Measurements from ENCODE around the gene C9orf57. TPM values are rescaled to one million over a fixed set of nuclear protein-coding genes. Genes with fewer than 3 reads are reported as not detected.
A peak's percentile ranks its signal among the peaks of the same experiment; 100 is the strongest.
"Not testable (repeated sequence)": the region's sequence is repeated elsewhere in the genome, so short reads cannot be mapped to it uniquely, and the experiment has no call there.

C9orf57 gene
- total RNA-seq, 1 donor from 2014 or later, result not detected

DNA sequence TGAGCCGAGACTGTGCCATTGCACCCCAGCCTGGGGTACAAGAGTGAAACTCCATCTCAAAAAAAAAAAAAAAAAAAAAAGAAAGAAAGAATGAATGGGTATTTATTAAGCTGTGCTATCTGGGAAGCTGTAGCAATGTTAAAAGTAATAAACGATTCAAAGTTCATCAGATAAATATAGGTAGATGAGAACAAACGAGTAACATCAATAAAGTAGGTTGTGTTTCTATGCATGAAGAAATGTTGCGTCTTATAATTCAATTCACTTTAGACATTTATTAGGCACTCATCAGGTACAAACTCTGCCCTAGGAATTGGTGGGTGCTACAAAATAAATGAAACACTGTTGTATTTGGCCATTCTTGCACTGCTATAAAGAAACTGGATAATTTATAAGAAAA lies 36.8 kb downstream of the C9orf57 start:
- DNase-seq (ENCODE audit: low spot score), result no peak

DNA sequence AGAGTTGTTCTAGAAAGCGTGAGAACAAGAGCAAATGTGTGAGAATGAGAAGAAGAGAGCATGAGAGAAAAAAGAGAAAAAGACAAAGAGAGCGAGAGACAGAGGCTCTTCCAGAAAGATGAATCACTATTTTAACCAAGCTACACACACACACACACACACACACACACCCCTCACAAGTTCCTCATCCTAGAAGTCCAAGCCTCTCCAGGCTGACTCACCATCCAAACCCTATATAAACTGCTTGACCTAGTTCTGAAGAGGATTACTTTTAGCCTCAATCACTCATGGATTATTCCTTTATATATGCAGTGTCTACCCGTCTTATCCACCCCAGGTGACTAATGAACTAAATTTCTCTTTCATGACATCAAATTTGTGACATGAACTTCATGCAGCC lies 37.6 kb downstream of the C9orf57 start:
- DNase-seq (ENCODE audit: low spot score), result peak; percentile 87

DNA sequence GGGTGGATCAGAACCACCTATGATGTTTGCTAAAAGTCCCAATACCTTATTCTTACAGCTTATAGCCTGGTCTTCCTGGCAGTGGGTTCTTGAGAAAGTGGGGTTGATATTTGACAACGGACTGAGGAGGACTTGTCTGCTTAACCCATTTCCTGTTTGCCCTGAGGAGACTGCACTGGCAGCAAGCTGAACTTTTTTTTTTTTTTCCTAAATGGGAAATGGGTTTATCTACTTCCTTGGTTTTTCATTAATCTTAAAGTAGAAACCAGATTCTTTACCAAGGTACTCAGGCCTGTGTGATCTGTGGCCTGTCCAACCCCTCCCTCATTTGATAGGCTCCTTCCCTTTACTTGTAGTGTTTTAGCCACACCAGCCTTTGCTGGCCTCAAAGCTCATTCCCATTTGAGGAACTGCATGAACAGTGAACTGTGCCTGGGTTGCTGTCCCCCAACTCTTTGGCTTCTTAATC lies 47.1 kb downstream of the C9orf57 start:
- no peak for DNase-seq (ENCODE audit: low spot score)

DNA sequence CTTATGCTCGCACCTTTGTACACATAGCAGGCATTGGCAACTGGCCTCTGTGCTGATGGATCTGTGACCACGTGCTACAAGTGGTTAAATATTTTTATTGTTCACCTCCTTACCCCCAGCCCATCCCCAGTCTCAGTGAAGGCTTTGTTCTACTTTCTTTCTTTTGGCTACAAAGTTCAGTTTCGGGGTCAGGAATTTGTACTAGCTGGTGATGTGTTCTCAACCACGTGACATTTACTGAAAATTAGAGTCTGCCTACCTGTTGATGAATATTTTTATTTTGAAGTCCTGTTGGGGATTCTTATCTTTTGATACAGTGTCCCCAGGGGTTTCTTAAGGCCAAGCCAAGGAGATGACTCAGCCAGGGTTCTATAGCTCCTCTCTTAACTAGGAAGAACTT lies 47.8 kb downstream of the C9orf57 start:
- DNase-seq (ENCODE audit: low spot score), result no peak

DNA sequence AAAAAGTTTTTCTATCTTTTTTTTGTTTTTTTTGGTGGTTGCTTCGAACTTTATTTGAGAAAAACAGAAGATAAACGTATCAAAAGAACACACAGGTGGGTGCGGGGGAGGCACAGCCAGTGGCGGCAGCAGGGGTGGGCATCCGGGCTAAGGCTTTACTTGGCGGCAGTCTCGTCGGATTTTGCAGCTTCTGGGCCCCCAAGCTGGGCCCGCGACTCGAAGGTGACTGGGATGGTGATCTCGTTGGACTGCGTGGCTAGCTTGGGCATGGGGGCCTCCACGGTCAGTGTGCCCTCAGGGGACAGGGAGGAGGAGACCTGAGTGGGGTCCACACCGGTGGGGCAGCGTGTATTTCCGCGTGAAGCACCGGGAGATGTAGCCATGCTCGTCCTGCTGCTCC lies 52.7 kb downstream of the C9orf57 start:
- not testable (repeated sequence) for DNase-seq (ENCODE audit: low spot score)

DNA sequence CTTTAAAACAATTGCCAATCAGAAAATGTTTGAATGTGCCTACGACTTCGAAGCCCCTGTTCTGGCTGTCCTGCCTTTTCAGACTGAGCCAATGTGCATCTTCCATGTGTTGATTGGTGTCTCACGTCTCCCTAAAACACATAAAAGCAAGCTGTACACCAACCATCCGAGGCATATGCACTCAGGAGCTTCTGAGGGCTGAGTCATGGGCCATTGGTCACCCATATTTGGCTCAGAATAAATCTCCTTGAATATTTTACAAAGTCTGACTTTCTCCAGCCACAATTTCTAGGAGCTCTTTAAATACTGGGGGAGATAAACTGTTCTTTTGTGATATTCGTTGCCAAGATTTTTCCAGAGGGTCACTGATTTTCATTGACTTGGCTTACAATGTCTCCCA lies 53.9 kb downstream of the C9orf57 start:
- peak; percentile 54 for DNase-seq (ENCODE audit: low spot score)

DNA sequence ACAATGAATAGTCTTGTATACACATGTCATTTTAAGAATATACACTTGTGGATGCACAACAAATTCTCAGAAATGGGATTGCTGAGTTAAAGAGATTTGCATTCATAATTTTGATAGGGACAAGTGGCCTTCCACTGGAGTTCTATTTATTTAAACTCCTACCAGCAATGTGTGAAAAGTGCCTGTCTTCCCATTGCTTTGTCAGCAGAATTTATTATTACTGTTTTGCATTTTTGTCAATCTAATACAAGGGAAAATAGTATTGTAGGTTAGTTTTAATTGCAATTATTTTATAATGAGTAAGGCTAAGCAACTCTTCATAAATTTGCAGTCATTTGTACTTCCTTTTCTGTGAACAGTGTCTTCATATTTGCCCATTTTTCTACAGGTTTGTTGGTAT lies 55.0 kb downstream of the C9orf57 start:
- no peak for DNase-seq (ENCODE audit: low spot score)

Other genes with a start within 250 kb of the C9orf57 start
- gene ABHD17B, start 149.4 kb downstream of the C9orf57 start, total RNA-seq (ENCODE audit: insufficient read depth, low replicate concordance), result 64.3 TPM
- 33.7 TPM for gene C9orf85, start 149.0 kb downstream of the C9orf57 start, total RNA-seq (ENCODE audit: insufficient read depth, low replicate concordance)
- 6.0 TPM for gene GDA, start 88.8 kb upstream of the C9orf57 start, total RNA-seq (ENCODE audit: insufficient read depth, low replicate concordance)

Data from umbilical cord (tissue), 2 donors.